Left ventricle myocardium inferior (tissue), 1 donor: ENCODE results near the gene KCNJ4. TPM values are rescaled to one million over a fixed set of nuclear protein-coding genes. Genes with fewer than 3 reads are reported as not detected.

Experiments used
- DNase-seq: peaks from one replicate; pipeline ENCODE4 v3.0.0-alpha.2; 2020
- H3K27ac ChIP-seq: fragments of 200-600 bp; replicated peaks from 2 replicates; pipeline ENCODE4 v1.8.0; 2021
- H3K27me3 ChIP-seq: fragments of 200-600 bp; 2 replicates; pipeline ENCODE4 v1.8.0; 2021; ENCODE audit warnings: low read depth
- H3K36me3 ChIP-seq: fragments of 200-600 bp; 2 replicates; pipeline ENCODE4 v1.8.0; 2021
- H3K4me1 ChIP-seq: fragments of 200-600 bp; 2 replicates; pipeline ENCODE4 v1.8.0; 2021
- H3K4me3 ChIP-seq: fragments of 200-600 bp; 2 replicates; pipeline ENCODE4 v1.8.0; 2021; ENCODE audit warnings: mild to moderate bottlenecking, moderate library complexity
- H3K9me3 ChIP-seq: fragments of 200-600 bp; replicated peaks from 2 replicates; pipeline ENCODE4 v1.8.0; 2021
- CTCF ChIP-seq: fragments of 200-600 bp; IDR thresholded peaks from 2 replicates; pipeline ENCODE4 v1.8.0; 2021; ENCODE audit warnings: antibody characterized with exemption, mild to moderate bottlenecking, borderline replicate concordance
- intact Hi-C: fragments of 100-400 bp; cut with micrococcal nuclease; formaldehyde crosslinking; loops from one replicate; pipeline ENCODE4 v1.11.0; 2022
- long read RNA-seq: library from polyadenylated mRNA; unstranded; transcript quantifications from one replicate; pipeline ENCODE4 v2.0.0, GENCODE V29; 2021
- total RNA-seq: library from RNA; stranded (reverse); fragmentation: NEBNext Ultra II Directional; extraction: Animal tissue kit (Norgen Biotek cat#: 25700); gene quantifications from one replicate; pipeline ENCODE4 v1.2.1, GENCODE V29; 2021
- donor health status: DM: no; HTN: yes; CAD: no; lungs with severe emphysema.

The KCNJ4 gene
- 45.7 TPM for total RNA-seq
- long read RNA-seq, transcript KCNJ4-201 (2 exons, 2,065 nt): major isoform, 15 of 22 reads
- long read RNA-seq, partial matches to known transcripts: 7 of 22 reads
- long read RNA-seq, other reads (novel, unspliced or antisense): 0 of 22 reads

GRCh38 chr22:38455076-38455529 is at the start of gene KCNJ4:
KCNJ4 (minus strand) TSS chr22:38455199; CDS start chr22:38428132, 27,067 bp downstream.
- Histone ChIP-seq H3K36me3 (no peaks in the 10 kb centered on the region), H3K9me3 (no peaks in the 10 kb centered on the region), H3K4me3 (peak within 1 kb of the TSS; percentile 70), H3K27me3 (peaks cover 93% of the 10 kb centered on the region), H3K4me1 (peaks cover 71% of the 10 kb centered on the region), H3K27ac (peak within 1 kb of the TSS; percentile 94)
- no peak for TF ChIP-seq CTCF
- no peak for DNase-seq
- intact Hi-C loops: no loop called here

- intact Hi-C loops: no loop called here
- no peaks in the 10 kb centered on the region for H3K9me3 ChIP-seq
- H3K27ac ChIP-seq: peak overlapping the region; percentile 7
- no peak for TF ChIP-seq CTCF
- no peaks in the 10 kb centered on the region for H3K27me3 ChIP-seq
- H3K36me3 ChIP-seq: peaks cover 47% of the 10 kb centered on the region
- peak overlapping the region; percentile 93 for H3K4me3 ChIP-seq
- no peak for DNase-seq
- peaks cover 85% of the 10 kb centered on the region for H3K4me1 ChIP-seq
Observed at GRCh38 chr22:38503021-38503420, 48.0 kb upstream of the KCNJ4 start.

GRCh38 chr22:38501797-38502672 is 47.0 kb upstream of the KCNJ4 start:
- H3K36me3 ChIP-seq: peaks cover 57% of the 10 kb centered on the region

GRCh38 chr22:38497869-38498268 is 42.9 kb upstream of the KCNJ4 start:
- no peak overlapping the region for H3K27ac ChIP-seq
- H3K4me3 ChIP-seq: no peak overlapping the region
- intact Hi-C loops: no loop called here
- peaks cover 89% of the 10 kb centered on the region for H3K4me1 ChIP-seq
- peaks cover 90% of the 10 kb centered on the region for H3K36me3 ChIP-seq
- no peak for DNase-seq
- H3K9me3 ChIP-seq: no peaks in the 10 kb centered on the region
- H3K27me3 ChIP-seq: no peaks in the 10 kb centered on the region
- no peak for TF ChIP-seq CTCF

More at GRCh38 chr22:38501797-38502672, 47.0 kb upstream of the KCNJ4 start:
- TF ChIP-seq CTCF: no peak
- H3K4me3 ChIP-seq: peak overlapping the region; percentile 93
- no peaks in the 10 kb centered on the region for H3K9me3 ChIP-seq
- DNase-seq: no peak
- no peaks in the 10 kb centered on the region for H3K27me3 ChIP-seq
- peaks cover 88% of the 10 kb centered on the region for H3K4me1 ChIP-seq
- intact Hi-C loops: no loop called here
- peak overlapping the region; percentile 7 for H3K27ac ChIP-seq

- no peaks in the 10 kb centered on the region for H3K9me3 ChIP-seq
- H3K36me3 ChIP-seq: peaks cover 100% of the 10 kb centered on the region
- no peak for TF ChIP-seq CTCF
- peaks cover 90% of the 10 kb centered on the region for H3K4me1 ChIP-seq
- no peak overlapping the region for H3K4me3 ChIP-seq
- H3K27ac ChIP-seq: no peak overlapping the region
- no peaks in the 10 kb centered on the region for H3K27me3 ChIP-seq
- intact Hi-C loops: no loop called here
- DNase-seq: no peak
Observed at GRCh38 chr22:38494939-38495338, 39.9 kb upstream of the KCNJ4 start.
